GM23248 (cell line): ENCODE results near the gene MROH8. TPM values are rescaled to one million over a fixed set of nuclear protein-coding genes. Genes with fewer than 3 reads are reported as not detected.

Experiments
- DNase-seq: peaks from one replicate; pipeline ENCODE4 v3.0.0-alpha.2; 2015
- H2AFZ ChIP-seq: fragments of 200-600 bp; sonication (generic); 2 replicates; pipeline ENCODE4 v1.6.1; 2016; ENCODE audit warnings: antibody characterized with exemption
- H3F3A ChIP-seq: fragments of 200-600 bp; sonication (generic); 2 replicates; pipeline ENCODE4 v1.6.1; 2016; ENCODE audit warnings: mild to moderate bottlenecking, antibody characterized with exemption, mixed run types; ENCODE audit not compliant: insufficient read depth
- H3K27ac ChIP-seq: fragments of 200-600 bp; sonication (generic); 2 replicates; pipeline ENCODE4 v1.5.1; 2016; ENCODE audit warnings: mild to moderate bottlenecking
- H3K27me3 ChIP-seq: fragments of 200-600 bp; sonication (generic); replicated peaks from 2 replicates; pipeline ENCODE4 v1.6.1; 2016; ENCODE audit warnings: mild to moderate bottlenecking; ENCODE audit not compliant: insufficient read depth
- H3K36me3 ChIP-seq: fragments of 200-600 bp; sonication (generic); 2 replicates; pipeline ENCODE4 v1.6.1; 2016; ENCODE audit warnings: low read depth, mild to moderate bottlenecking
- H3K4me1 ChIP-seq: fragments of 200-600 bp; sonication (generic); 2 replicates; pipeline ENCODE4 v1.6.1; 2016; ENCODE audit warnings: mild to moderate bottlenecking; ENCODE audit not compliant: insufficient read depth
- H3K4me2 ChIP-seq: fragments of 200-600 bp; sonication (generic); one replicate; pipeline ENCODE4 v1.6.1; 2016; ENCODE audit warnings: mild to moderate bottlenecking; ENCODE audit not compliant: unreplicated experiment
- H3K4me3 ChIP-seq: fragments of 200-600 bp; sonication (generic); 2 replicates; pipeline ENCODE4 v1.5.1; 2016; ENCODE audit warnings: mild to moderate bottlenecking
- H3K79me2 ChIP-seq: fragments of 200-600 bp; sonication (generic); 2 replicates; pipeline ENCODE4 v1.6.1; 2016; ENCODE audit warnings: mild to moderate bottlenecking; ENCODE audit not compliant: insufficient read depth
- H3K9ac ChIP-seq: fragments of 200-600 bp; sonication (generic); 2 replicates; pipeline ENCODE4 v1.6.1; 2016; ENCODE audit warnings: mild to moderate bottlenecking
- H3K9me2 ChIP-seq: fragments of 200-600 bp; sonication (generic); 2 replicates; pipeline ENCODE4 v1.6.1; 2016; ENCODE audit warnings: mixed run types, mild to moderate bottlenecking, moderate library complexity; ENCODE audit not compliant: insufficient read depth
- H3K9me3 ChIP-seq: fragments of 200-600 bp; sonication (generic); one replicate; pipeline ENCODE4 v1.6.1; 2017; ENCODE audit warnings: low read depth
- H4K20me1 ChIP-seq: fragments of 200-600 bp; sonication (generic); 2 replicates; pipeline ENCODE4 v1.6.0; 2016; ENCODE audit not compliant: insufficient read depth
- EZH2 ChIP-seq: fragments of 200-600 bp; sonication (generic); IDR thresholded peaks from 2 replicates; pipeline ENCODE4 v1.6.1; 2018; ENCODE audit warnings: antibody characterized with exemption, mild to moderate bottlenecking; ENCODE audit not compliant: insufficient read depth, poor library complexity, severe bottlenecking
- EZH2phosphoT487 ChIP-seq: fragments of 200-600 bp; sonication (generic); IDR thresholded peaks from 2 replicates; pipeline ENCODE4 v1.6.1; 2018; ENCODE audit warnings: antibody characterized with exemption, moderate library complexity, mild to moderate bottlenecking, low read depth; ENCODE audit not compliant: insufficient read depth
- WGBS, 2 experiments: methylation state at CpG; one replicate each; pipeline ENCODE4 v1.1.6; 2015 to 2017; ENCODE audit warnings: low lambda C conversion rate in 2 of 2, low coverage in 1 of 2; ENCODE audit errors: missing lambda C conversion rate in 2 of 2; 5-methylcytosine and 5-hydroxymethylcytosine counted together
- in situ Hi-C: fragments of 300-500 bp; cut with MboI; formaldehyde crosslinking; loops from 2 replicates; pipeline ENCODE4 v1.15.0; 2020
- polyA plus RNA-seq: library from polyadenylated mRNA; unstranded; fragments of >200 nt; fragmentation: Nextera tagmentation; extraction: Ambion mirVana; gene quantifications from 2 replicates; pipeline ENCODE4 v1.2.1, GENCODE V29; 2016
- total RNA-seq: library from RNA; depleted of rRNA; stranded (reverse); fragments of >200 nt; shearing (Covaris generic); gene quantifications from 2 replicates; pipeline ENCODE4 v1.2.3, GENCODE V29; 2014

The MROH8 gene
- total and polyA plus RNA-seq, 2 experiments from 2014 or later = 0.89 to 4.2 TPM

- in situ Hi-C loops = no loop called here
- peaks cover 12% of the 10 kb centered on the region for H3K4me1 ChIP-seq
- H3K27ac ChIP-seq = no peak overlapping the region
- no peaks in the 10 kb centered on the region for H3K9me2 ChIP-seq
- H3K79me2 ChIP-seq = peaks cover 79% of the 10 kb centered on the region
- TF ChIP-seq EZH2phosphoT487 (no peak), EZH2 (no peak)
- H4K20me1 ChIP-seq = no peaks in the 10 kb centered on the region; the same call in 1 of the 2 replicates
- no peaks in the 10 kb centered on the region for H3K9me3 ChIP-seq
- no peak overlapping the region for H2AFZ ChIP-seq
- no peak overlapping the region for H3K4me2 ChIP-seq
- no peak overlapping the region for H3K9ac ChIP-seq
- peaks cover 13% of the 10 kb centered on the region for H3F3A ChIP-seq
- H3K27me3 ChIP-seq = no peaks in the 10 kb centered on the region
- no peak for DNase-seq
- H3K4me3 ChIP-seq = no peak overlapping the region
- 80% methylated on average over 16 of the region's 16 CpGs for WGBS, 2 experiments
- H3K36me3 ChIP-seq = peaks cover 3% of the 10 kb centered on the region; the same call in 1 of the 2 replicates
Measured at GRCh38 chr20:37198932-37199660, 19.7 kb upstream of the MROH8 start.

- Histone ChIP-seq H2AFZ (no peak overlapping the region), H4K20me1 (peaks cover 12% of the 10 kb centered on the region; the same call in 1 of the 2 replicates), H3F3A (no peaks in the 10 kb centered on the region), H3K36me3 (peaks cover 6% of the 10 kb centered on the region; the same call in 1 of the 2 replicates), H3K9ac (no peak overlapping the region), H3K9me2 (no peaks in the 10 kb centered on the region), H3K4me3 (no peak overlapping the region), H3K9me3 (no peaks in the 10 kb centered on the region), H3K27me3 (no peaks in the 10 kb centered on the region), H3K27ac (no peak overlapping the region), H3K4me2 (no peak overlapping the region), H3K79me2 (peaks cover 99% of the 10 kb centered on the region), H3K4me1 (peaks cover 4% of the 10 kb centered on the region)
- TF ChIP-seq EZH2phosphoT487 = no peak
- TF ChIP-seq EZH2 = no peak
- in situ Hi-C loops = no loop called here
- no peak for DNase-seq
- 66 to 70% methylated on average over 14 of the region's 14 CpGs for WGBS, 2 experiments
Measured at GRCh38 chr20:37194621-37195417, 15.5 kb upstream of the MROH8 start.

GRCh38 chr20:37193821-37194220 lies 14.5 kb upstream of the MROH8 start:
- no peak for DNase-seq
- Histone ChIP-seq H2AFZ (no peak overlapping the region), H3K27ac (no peak overlapping the region), H3K27me3 (no peaks in the 10 kb centered on the region), H3K4me3 (no peak overlapping the region), H3K4me2 (no peak overlapping the region), H3K36me3 (peaks cover 11% of the 10 kb centered on the region; the same call in 1 of the 2 replicates), H3K9ac (no peak overlapping the region), H3F3A (no peaks in the 10 kb centered on the region), H3K4me1 (peaks cover 4% of the 10 kb centered on the region), H4K20me1 (peaks cover 12% of the 10 kb centered on the region; the same call in 1 of the 2 replicates), H3K9me3 (no peaks in the 10 kb centered on the region), H3K9me2 (no peaks in the 10 kb centered on the region), H3K79me2 (peaks cover 99% of the 10 kb centered on the region)
- 94 to 96% methylated on average over 7 to 8 of the region's 8 CpGs for WGBS, 2 experiments
- TF ChIP-seq EZH2phosphoT487 = no peak
- no peak for TF ChIP-seq EZH2
- in situ Hi-C loops = no loop called here

- no peak overlapping the region for H3K4me3 ChIP-seq
- in situ Hi-C loops = no loop called here
- no peak overlapping the region for H3K4me2 ChIP-seq
- no peak overlapping the region for H3K9ac ChIP-seq
- no peak overlapping the region for H3K27ac ChIP-seq
- H3K79me2 ChIP-seq = peaks cover 99% of the 10 kb centered on the region
- H4K20me1 ChIP-seq = peaks cover 12% of the 10 kb centered on the region; the same call in 1 of the 2 replicates
- no peak overlapping the region for H2AFZ ChIP-seq
- H3K27me3 ChIP-seq = no peaks in the 10 kb centered on the region
- H3K36me3 ChIP-seq = peaks cover 11% of the 10 kb centered on the region; the same call in 1 of the 2 replicates
- DNase-seq = no peak
- no peaks in the 10 kb centered on the region for H3F3A ChIP-seq
- peaks cover 4% of the 10 kb centered on the region for H3K4me1 ChIP-seq
- 75 to 85% methylated on average over 3 of the region's 3 CpGs for WGBS, 2 experiments
- no peaks in the 10 kb centered on the region for H3K9me3 ChIP-seq
- no peaks in the 10 kb centered on the region for H3K9me2 ChIP-seq
- TF ChIP-seq EZH2 (no peak), EZH2phosphoT487 (no peak)
Measured at GRCh38 chr20:37193226-37193625, 13.9 kb upstream of the MROH8 start.
